OCI-LY7 (cell line): ENCODE results near the gene RBFOX1.

ENCODE experiments used
- CTCF ChIP-seq: fragments of 200-600 bp; sonication (generic); conservative IDR thresholded peaks from 2 replicates; pipeline ENCODE4 v1.5.1; 2014; ENCODE audit warnings: mild to moderate bottlenecking, antibody characterized with exemption, low read length, moderate library complexity, mixed read lengths
- EZH2phosphoT487 ChIP-seq: fragments of 200-600 bp; sonication (generic); IDR thresholded peaks from 2 replicates; pipeline ENCODE4 v1.6.1; 2018; ENCODE audit warnings: low read depth, borderline replicate concordance, mild to moderate bottlenecking, mixed run types, antibody characterized with exemption, low read length, moderate library complexity, mixed read lengths

GRCh38 chr16:7518158-7518557 lies 185.5 kb downstream of the RBFOX1 start:
- no peak for TF ChIP-seq CTCF
- no peak for TF ChIP-seq EZH2phosphoT487
